Activated B cell treated with CpG ODN at 0.5 μM for 24 hours (primary cell): ENCODE data around the gene CACNG3. TPM values are rescaled to one million over a fixed set of nuclear protein-coding genes. Genes with fewer than 3 reads are reported as not detected.

Experiments
- ATAC-seq: fragments of 200-7000 bp; cut with Tn5 transposase; one replicate; pipeline ENCODE4 v1.10.0; 2021; ENCODE audit warnings: low read depth, mild to moderate bottlenecking, moderate library complexity
- CTCF ChIA-PET: fragments of 350-600 bp; sonication (Branson Sonifier 250); formaldehyde crosslinking; loops from one replicate; lab custom pipeline; 2021; ENCODE audit warnings: antibody characterized with exemption; lab: Charles Lee
- POLR2A ChIA-PET: fragments of 350-600 bp; sonication (Branson Sonifier 250); formaldehyde crosslinking; loops from one replicate; lab custom pipeline; 2021; ENCODE audit warnings: antibody characterized with exemption; lab: Charles Lee
- DNase-seq: peaks from one replicate; pipeline ENCODE4 v3.0.0; 2022
- H3K27ac Mint-ChIP-seq: one replicate; pipeline ENCODE4 v1.8.0; 2020; ENCODE audit warnings: mixed read lengths
- H3K27me3 Mint-ChIP-seq: one replicate; pipeline ENCODE4 v1.8.0; 2021; ENCODE audit warnings: mixed read lengths
- H3K36me3 Mint-ChIP-seq: one replicate; pipeline ENCODE4 v1.8.0; 2021; ENCODE audit warnings: low read depth, mixed read lengths
- H3K4me1 Mint-ChIP-seq: one replicate; pipeline ENCODE4 v1.8.0; 2021; ENCODE audit warnings: mixed read lengths
- H3K4me3 Mint-ChIP-seq: one replicate; pipeline ENCODE4 v1.8.0; 2020; ENCODE audit warnings: mild to moderate bottlenecking, mixed read lengths
- H3K9me3 Mint-ChIP-seq: one replicate; pipeline ENCODE4 v1.8.0; 2020; ENCODE audit warnings: mixed read lengths
- intact Hi-C: fragments of 100-400 bp; cut with micrococcal nuclease; formaldehyde crosslinking; loops from one replicate; pipeline ENCODE4 v1.15.1; 2024
- total RNA-seq: library from RNA; stranded (reverse); gene quantifications from 2 replicates; pipeline ENCODE4 v1.2.3, GENCODE V29; 2022
- TF ChIP-seq, protein P1 (sequence below): fragments of 200-600 bp; IDR thresholded peaks from one replicate; pipeline ENCODE4 v1.8.0; 2022; ENCODE audit warnings: antibody characterized with exemption, mild to moderate bottlenecking

Gene CACNG3
- total RNA-seq, 1 donor from 2014 or later = not detected

DNA sequence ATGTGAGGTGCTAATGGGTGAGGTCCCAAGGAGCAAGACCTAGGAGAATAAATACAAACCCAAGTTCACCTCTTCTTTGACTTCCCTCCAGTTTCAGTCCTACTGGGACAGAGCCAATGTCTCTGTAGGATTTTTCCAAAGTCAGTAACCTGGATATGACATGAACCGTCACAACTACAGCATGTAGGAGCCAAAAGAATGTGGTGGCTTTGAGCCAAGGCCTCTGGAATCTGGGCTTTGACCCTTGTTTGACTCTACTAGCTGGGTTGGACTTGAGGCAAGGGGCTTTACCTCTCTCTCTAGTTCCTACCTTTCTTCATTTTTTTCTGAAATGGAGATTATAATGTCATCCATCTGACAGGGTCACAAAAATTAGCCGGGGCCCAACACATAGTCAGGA is 91.4 kb downstream of the CACNG3 start:
- peaks cover 20% of the 10 kb centered on the region for H3K27me3 Mint-ChIP-seq
- CTCF ChIA-PET = no interaction called here
- POLR2A ChIA-PET = no interaction called here
- H3K9me3 Mint-ChIP-seq = no peaks in the 10 kb centered on the region
- TF ChIP-seq, protein P1, sequence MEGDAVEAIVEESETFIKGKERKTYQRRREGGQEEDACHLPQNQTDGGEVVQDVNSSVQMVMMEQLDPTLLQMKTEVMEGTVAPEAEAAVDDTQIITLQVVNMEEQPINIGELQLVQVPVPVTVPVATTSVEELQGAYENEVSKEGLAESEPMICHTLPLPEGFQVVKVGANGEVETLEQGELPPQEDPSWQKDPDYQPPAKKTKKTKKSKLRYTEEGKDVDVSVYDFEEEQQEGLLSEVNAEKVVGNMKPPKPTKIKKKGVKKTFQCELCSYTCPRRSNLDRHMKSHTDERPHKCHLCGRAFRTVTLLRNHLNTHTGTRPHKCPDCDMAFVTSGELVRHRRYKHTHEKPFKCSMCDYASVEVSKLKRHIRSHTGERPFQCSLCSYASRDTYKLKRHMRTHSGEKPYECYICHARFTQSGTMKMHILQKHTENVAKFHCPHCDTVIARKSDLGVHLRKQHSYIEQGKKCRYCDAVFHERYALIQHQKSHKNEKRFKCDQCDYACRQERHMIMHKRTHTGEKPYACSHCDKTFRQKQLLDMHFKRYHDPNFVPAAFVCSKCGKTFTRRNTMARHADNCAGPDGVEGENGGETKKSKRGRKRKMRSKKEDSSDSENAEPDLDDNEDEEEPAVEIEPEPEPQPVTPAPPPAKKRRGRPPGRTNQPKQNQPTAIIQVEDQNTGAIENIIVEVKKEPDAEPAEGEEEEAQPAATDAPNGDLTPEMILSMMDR = no peak
- H3K4me1 Mint-ChIP-seq = no peaks in the 10 kb centered on the region
- no peaks in the 10 kb centered on the region for H3K36me3 Mint-ChIP-seq
- H3K27ac Mint-ChIP-seq = no peak overlapping the region
- intact Hi-C loops = no loop called here
- no peak overlapping the region for H3K4me3 Mint-ChIP-seq
- DNase-seq (no peak), ATAC-seq (no peak)

DNA sequence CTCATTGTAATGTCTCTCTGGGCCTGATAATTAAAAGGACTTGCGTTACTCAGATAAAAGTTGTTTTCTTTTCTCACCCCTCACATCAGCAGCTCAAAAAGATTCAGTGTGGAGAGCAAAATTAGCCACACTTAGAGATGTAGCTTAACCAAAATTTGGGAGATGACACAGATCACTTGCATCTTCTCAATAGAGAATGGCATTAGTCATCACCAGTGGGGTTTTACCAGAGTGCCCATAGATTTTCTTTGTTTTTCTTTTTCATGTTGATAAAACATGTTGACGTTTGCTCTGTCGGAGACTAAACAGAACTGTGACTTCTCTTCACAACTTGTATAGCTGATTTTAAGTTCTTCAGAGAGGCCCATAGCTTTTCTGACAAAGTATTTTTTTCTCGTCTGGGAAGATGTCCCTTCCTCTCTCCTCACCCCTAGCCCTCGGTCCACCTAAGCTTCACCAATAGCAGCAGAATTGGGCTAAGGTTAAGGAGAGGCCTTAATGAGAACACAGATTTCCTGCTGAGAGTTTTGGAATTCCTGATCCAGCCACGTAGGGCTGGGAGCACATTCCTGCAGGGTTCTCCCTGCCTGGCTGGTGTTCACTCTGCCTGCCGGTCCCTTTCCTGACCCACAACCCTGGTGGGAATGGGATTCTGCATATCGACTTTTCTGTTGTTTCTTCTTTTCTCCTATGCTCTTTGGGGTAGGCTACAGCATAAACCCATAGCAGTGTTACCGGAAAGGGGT is 92.6 kb downstream of the CACNG3 start:
- no peak for ATAC-seq

DNA sequence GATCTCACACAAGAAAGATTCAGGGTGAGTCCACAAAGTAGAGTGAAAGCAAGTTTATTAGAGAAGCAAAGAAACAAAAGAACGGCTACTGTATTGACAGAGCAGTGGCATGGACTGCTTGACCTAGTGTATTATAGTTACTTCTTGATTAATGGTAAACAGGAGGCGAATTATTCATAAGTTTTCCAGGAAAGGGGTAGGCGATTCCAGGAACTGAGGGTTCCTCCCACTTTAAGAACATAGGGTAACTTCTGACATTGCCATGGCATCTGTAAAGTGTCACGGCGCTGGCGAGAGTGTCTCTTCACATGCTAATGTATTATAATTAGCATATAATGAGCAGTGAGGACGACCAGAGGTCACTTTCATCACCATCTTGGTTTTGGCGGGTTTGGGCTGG is 93.2 kb downstream of the CACNG3 start:
- intact Hi-C loops = no loop called here
- no peaks in the 10 kb centered on the region for H3K36me3 Mint-ChIP-seq
- H3K9me3 Mint-ChIP-seq = no peaks in the 10 kb centered on the region
- H3K4me1 Mint-ChIP-seq = no peaks in the 10 kb centered on the region
- H3K27ac Mint-ChIP-seq = no peak overlapping the region
- CTCF ChIA-PET = no interaction called here
- no peak overlapping the region for H3K4me3 Mint-ChIP-seq
- DNase-seq = no peak
- no peak for ATAC-seq
- peaks cover 20% of the 10 kb centered on the region for H3K27me3 Mint-ChIP-seq
- POLR2A ChIA-PET = no interaction called here
- TF ChIP-seq, protein P1 = no peak

More for the DNA sequence above, 92.6 kb downstream of the CACNG3 start:
- no peaks in the 10 kb centered on the region for H3K9me3 Mint-ChIP-seq
- H3K36me3 Mint-ChIP-seq = no peaks in the 10 kb centered on the region
- ChIA-PET POLR2A (no interaction called here), CTCF (no interaction called here)
- H3K4me1 Mint-ChIP-seq = no peaks in the 10 kb centered on the region
- peaks cover 20% of the 10 kb centered on the region for H3K27me3 Mint-ChIP-seq
- TF ChIP-seq, protein P1 = no peak
- no peak overlapping the region for H3K4me3 Mint-ChIP-seq
- no peak overlapping the region for H3K27ac Mint-ChIP-seq
- DNase-seq = no peak
- intact Hi-C loops = no loop called here

DNA sequence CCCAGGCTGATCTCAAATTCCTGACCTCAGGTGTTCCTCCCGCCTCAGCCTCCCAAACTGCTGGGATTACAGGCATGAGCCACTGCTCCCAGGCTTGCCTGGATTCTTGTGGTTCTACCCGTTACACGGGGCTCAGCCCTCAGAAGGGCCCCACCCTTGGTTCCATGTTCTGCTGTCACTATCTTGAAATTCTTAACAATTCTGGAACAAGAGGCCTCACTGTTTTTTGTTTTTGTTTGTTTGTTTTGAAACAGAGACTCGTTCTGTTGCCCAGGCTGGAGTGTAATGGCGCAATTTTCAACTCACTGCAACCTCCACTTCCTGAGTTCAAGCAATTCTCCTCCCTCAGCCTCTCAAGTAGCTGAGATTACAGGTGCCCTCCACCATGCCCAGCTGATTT is 96.6 kb downstream of the CACNG3 start:
- ATAC-seq (no peak), DNase-seq (no peak)
- CTCF ChIA-PET = no interaction called here
- intact Hi-C loops = no loop called here
- Mint-ChIP-seq H3K27me3 (peaks cover 17% of the 10 kb centered on the region), H3K9me3 (no peaks in the 10 kb centered on the region), H3K4me1 (no peaks in the 10 kb centered on the region), H3K27ac (no peak overlapping the region), H3K36me3 (no peaks in the 10 kb centered on the region), H3K4me3 (no peak overlapping the region)
- POLR2A ChIA-PET = no interaction called here
- TF ChIP-seq, protein P1 = no peak

DNA sequence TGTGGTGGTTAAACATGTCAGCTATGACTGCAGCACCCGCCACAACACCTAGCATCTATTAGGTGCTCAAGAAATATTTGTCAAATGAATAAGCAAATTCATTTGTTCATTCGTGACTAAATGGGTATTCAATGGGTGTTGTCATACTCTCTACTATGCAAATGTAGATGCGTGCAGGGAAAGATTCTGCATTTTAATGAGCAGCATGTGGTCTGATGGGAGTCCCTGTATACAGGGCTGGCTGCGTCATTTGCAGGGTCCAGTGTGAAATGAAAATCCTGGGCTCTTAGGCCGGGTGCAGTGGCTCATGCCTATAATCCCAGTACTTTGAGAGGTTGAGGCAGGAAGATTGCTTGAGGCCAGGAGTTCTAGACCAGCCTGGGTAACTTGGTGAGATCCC is 97.5 kb downstream of the CACNG3 start:
- ATAC-seq = no peak
- Mint-ChIP-seq H3K36me3 (no peaks in the 10 kb centered on the region), H3K27me3 (peaks cover 15% of the 10 kb centered on the region), H3K4me3 (no peak overlapping the region), H3K9me3 (no peaks in the 10 kb centered on the region), H3K4me1 (no peaks in the 10 kb centered on the region), H3K27ac (no peak overlapping the region)
- DNase-seq = no peak
- ChIA-PET CTCF (no interaction called here), POLR2A (no interaction called here)
- TF ChIP-seq, protein P1 = no peak
- intact Hi-C loops = no loop called here
